HEK293 (cell line): Measurements from ENCODE around the gene CCDC167.

Experiments used
- CTCF ChIA-PET: fragments of 350-600 bp; formaldehyde crosslinking; extraction: SDS; loops from one replicate; lab custom pipeline; 2021; ENCODE audit warnings: antibody characterized with exemption; lab: Yijun Ruan, JAX
- POLR2A ChIA-PET: fragments of 300-600 bp; formaldehyde crosslinking; extraction: SDS; loops from one replicate; lab custom pipeline; 2020; ENCODE audit warnings: antibody characterized with exemption, inconsistent platforms; lab: Yijun Ruan, JAX
- H3K27ac ChIP-seq: fragments of 200-500 bp; sonication (Bioruptor generic); 2 replicates; pipeline ENCODE4 v1.5.1; 2014; ENCODE audit warnings: low read depth, low read length, control low read depth, inconsistent platforms; ENCODE audit errors: extremely low read depth
- H3K36me3 ChIP-seq, 2 experiments: fragments of 200-500 bp in 1 of 2; sonication (Bioruptor generic) in 1 of 2; 1 replicate in 1 of 2; 2 replicates in 1 of 2; pipeline ENCODE4 v1.5.1; 2014 to 2017; ENCODE audit warnings: inconsistent platforms in 2 of 2, low read length in 2 of 2; ENCODE audit not compliant: control insufficient read depth in 2 of 2, insufficient read depth in 1 of 2
- H3K4me1 ChIP-seq: fragments of 200-500 bp; sonication (Bioruptor generic); 2 replicates; pipeline ENCODE4 v1.5.1; 2014; ENCODE audit warnings: mild to moderate bottlenecking, low read length, inconsistent platforms; ENCODE audit not compliant: control insufficient read depth, insufficient read depth
- H3K4me3 ChIP-seq: 2 replicates; pipeline ENCODE4 v1.5.1; 2011; ENCODE audit warnings: low read depth, mild to moderate bottlenecking, control low read depth, low read length, moderate library complexity
- H3K9me3 ChIP-seq: fragments of 200-500 bp; sonication (Bioruptor generic); 2 replicates; pipeline ENCODE4 v1.5.1; 2014; ENCODE audit warnings: low read depth, low read length, inconsistent platforms; ENCODE audit not compliant: control insufficient read depth, insufficient read depth
- HOXA7 ChIP-seq: sonication (generic); formaldehyde crosslinking; IDR thresholded peaks from 2 replicates; pipeline ENCODE4 v1.8.1; 2022; ENCODE audit warnings: missing genetic modification reagents, borderline replicate concordance
- MZF1 ChIP-seq: fragments of 450-650 bp; formaldehyde crosslinking; IDR thresholded peaks from 2 replicates; pipeline ENCODE4 v1.5.1; 2017; ENCODE audit warnings: missing biosample characterization, missing genetic modification characterization, borderline replicate concordance
- ZIC2 ChIP-seq: fragments of 450-650 bp; formaldehyde crosslinking; IDR thresholded peaks from 2 replicates; pipeline ENCODE4 v1.5.1; 2016; ENCODE audit warnings: missing biosample characterization, missing genetic modification characterization
- ZNF133 ChIP-seq: fragments of 450-650 bp; formaldehyde crosslinking; IDR thresholded peaks from 2 replicates; pipeline ENCODE4 v1.5.1; 2016; ENCODE audit warnings: missing biosample characterization, missing genetic modification characterization
- ZNF140 ChIP-seq: fragments of 450-650 bp; formaldehyde crosslinking; IDR thresholded peaks from 2 replicates; pipeline ENCODE4 v1.5.1; 2016; ENCODE audit warnings: missing biosample characterization, missing genetic modification characterization
- ZNF23 ChIP-seq: fragments of 450-650 bp; formaldehyde crosslinking; IDR thresholded peaks from 2 replicates; pipeline ENCODE4 v1.5.1; 2016; ENCODE audit warnings: missing biosample characterization, missing genetic modification characterization, borderline replicate concordance
- ZNF324 ChIP-seq: fragments of 450-650 bp; formaldehyde crosslinking; IDR thresholded peaks from 2 replicates; pipeline ENCODE4 v1.5.1; 2016; ENCODE audit warnings: missing biosample characterization, missing genetic modification characterization
- ZNF366 ChIP-seq: fragments of 450-650 bp; formaldehyde crosslinking; conservative IDR thresholded peaks from 2 replicates; pipeline ENCODE4 v1.5.1; 2016; ENCODE audit warnings: missing biosample characterization, missing genetic modification characterization
- ZNF513 ChIP-seq: fragments of 450-650 bp; IDR thresholded peaks from 2 replicates; pipeline ENCODE4 v1.5.1; 2018; ENCODE audit warnings: missing biosample characterization, missing genetic modification characterization
- ZNF621 ChIP-seq: fragments of 450-650 bp; formaldehyde crosslinking; IDR thresholded peaks from 2 replicates; pipeline ENCODE4 v1.5.1; 2017; ENCODE audit warnings: missing biosample characterization, missing genetic modification characterization
- ZNF830 ChIP-seq: fragments of 450-650 bp; IDR thresholded peaks from 2 replicates; pipeline ENCODE4 v1.5.0; 2018; ENCODE audit warnings: missing biosample characterization, missing genetic modification characterization, low read depth, mild to moderate bottlenecking, moderate library complexity
- ZSCAN5A ChIP-seq: fragments of 450-650 bp; formaldehyde crosslinking; IDR thresholded peaks from 2 replicates; pipeline ENCODE4 v1.5.1; 2016; ENCODE audit warnings: missing biosample characterization, missing genetic modification characterization
- TF ChIP-seq, protein P1 (sequence below): fragments of 450-650 bp; formaldehyde crosslinking; IDR thresholded peaks from 2 replicates; pipeline ENCODE4 v1.5.1; 2016; ENCODE audit warnings: missing biosample characterization, missing genetic modification characterization
- TF ChIP-seq, protein P2 (sequence below): fragments of 450-650 bp; formaldehyde crosslinking; optimal IDR thresholded peaks from 2 replicates; pipeline ENCODE3; 2016; ENCODE audit warnings: missing biosample characterization, mild to moderate bottlenecking, missing genetic modification characterization
- TF ChIP-seq, protein P3 (sequence below): fragments of 450-650 bp; formaldehyde crosslinking; IDR thresholded peaks from 2 replicates; pipeline ENCODE4; 2016; ENCODE audit warnings: missing biosample characterization, missing genetic modification characterization
- TF ChIP-seq, protein P4 (sequence below): IDR thresholded peaks from 2 replicates; pipeline ENCODE4 v1.6.1; 2011; ENCODE audit warnings: mild to moderate bottlenecking, low read depth, low read length, borderline replicate concordance

The CCDC167 gene

GRCh38 chr6:37441651-37442050 is 58.0 kb downstream of the CCDC167 start (continued):
- TF ChIP-seq, protein P1, sequence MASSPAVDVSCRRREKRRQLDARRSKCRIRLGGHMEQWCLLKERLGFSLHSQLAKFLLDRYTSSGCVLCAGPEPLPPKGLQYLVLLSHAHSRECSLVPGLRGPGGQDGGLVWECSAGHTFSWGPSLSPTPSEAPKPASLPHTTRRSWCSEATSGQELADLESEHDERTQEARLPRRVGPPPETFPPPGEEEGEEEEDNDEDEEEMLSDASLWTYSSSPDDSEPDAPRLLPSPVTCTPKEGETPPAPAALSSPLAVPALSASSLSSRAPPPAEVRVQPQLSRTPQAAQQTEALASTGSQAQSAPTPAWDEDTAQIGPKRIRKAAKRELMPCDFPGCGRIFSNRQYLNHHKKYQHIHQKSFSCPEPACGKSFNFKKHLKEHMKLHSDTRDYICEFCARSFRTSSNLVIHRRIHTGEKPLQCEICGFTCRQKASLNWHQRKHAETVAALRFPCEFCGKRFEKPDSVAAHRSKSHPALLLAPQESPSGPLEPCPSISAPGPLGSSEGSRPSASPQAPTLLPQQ: no peak
- TF ChIP-seq HOXA7 (no peak), ZSCAN5A (tag by site-specific recombination) (no peak), ZNF140 (no peak), ZNF621 (no peak), ZNF830 (tag by site-specific recombination) (no peak), ZNF324 (no peak)
- TF ChIP-seq, protein P2, sequence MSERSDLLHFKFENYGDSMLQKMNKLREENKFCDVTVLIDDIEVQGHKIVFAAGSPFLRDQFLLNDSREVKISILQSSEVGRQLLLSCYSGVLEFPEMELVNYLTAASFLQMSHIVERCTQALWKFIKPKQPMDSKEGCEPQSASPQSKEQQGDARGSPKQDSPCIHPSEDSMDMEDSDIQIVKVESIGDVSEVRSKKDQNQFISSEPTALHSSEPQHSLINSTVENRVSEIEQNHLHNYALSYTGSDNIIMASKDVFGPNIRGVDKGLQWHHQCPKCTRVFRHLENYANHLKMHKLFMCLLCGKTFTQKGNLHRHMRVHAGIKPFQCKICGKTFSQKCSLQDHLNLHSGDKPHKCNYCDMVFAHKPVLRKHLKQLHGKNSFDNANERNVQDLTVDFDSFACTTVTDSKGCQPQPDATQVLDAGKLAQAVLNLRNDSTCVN (tag by site-specific recombination): no peak

DNA sequence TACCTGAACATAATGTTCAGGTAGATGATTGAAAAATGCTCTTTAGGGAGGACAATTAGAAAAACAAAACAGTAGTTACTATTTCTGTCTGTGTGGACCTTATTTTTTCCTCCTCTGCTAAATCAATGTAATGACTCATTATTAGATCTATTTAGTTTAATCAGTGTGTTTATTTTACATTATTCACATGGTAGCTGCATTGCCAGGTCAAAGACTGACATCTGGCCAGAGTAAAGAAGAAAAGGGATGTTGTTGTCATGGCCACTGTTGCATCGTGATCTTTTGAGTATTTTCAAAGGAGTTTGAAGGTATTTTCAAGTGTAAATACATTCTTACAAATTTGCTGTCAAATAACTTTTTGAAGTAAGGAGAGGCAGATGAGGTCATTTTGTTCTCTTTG is 60.8 kb downstream of the CCDC167 start:
- H3K4me3 ChIP-seq: no peak overlapping the region
- no peaks in the 10 kb centered on the region for H3K9me3 ChIP-seq
- H3K4me1 ChIP-seq: peaks cover 13% of the 10 kb centered on the region
- TF ChIP-seq ZIC2 (tag by site-specific recombination) (no peak), ZNF366 (tag by site-specific recombination) (no peak), MZF1 (no peak), ZNF133 (tag by site-specific recombination) (no peak), ZNF513 (no peak)
- TF ChIP-seq, protein P3, sequence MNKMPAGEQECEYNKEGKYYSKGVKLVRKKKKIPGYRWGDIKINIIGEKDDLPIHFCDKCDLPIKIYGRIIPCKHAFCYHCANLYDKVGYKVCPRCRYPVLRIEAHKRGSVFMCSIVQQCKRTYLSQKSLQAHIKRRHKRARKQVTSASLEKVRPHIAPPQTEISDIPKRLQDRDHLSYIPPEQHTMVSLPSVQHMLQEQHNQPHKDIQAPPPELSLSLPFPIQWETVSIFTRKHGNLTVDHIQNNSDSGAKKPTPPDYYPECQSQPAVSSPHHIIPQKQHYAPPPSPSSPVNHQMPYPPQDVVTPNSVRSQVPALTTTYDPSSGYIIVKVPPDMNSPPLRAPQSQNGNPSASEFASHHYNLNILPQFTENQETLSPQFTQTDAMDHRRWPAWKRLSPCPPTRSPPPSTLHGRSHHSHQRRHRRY: no peak
- TF ChIP-seq, protein P4, sequence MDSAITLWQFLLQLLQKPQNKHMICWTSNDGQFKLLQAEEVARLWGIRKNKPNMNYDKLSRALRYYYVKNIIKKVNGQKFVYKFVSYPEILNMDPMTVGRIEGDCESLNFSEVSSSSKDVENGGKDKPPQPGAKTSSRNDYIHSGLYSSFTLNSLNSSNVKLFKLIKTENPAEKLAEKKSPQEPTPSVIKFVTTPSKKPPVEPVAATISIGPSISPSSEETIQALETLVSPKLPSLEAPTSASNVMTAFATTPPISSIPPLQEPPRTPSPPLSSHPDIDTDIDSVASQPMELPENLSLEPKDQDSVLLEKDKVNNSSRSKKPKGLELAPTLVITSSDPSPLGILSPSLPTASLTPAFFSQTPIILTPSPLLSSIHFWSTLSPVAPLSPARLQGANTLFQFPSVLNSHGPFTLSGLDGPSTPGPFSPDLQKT: no peak
- TF ChIP-seq, all 188 proteins: peak for 0
- ChIA-PET CTCF (no interaction called here), POLR2A (no interaction called here)
- peaks cover 28 to 75% of the 10 kb centered on the region in 2 experiments for H3K36me3 ChIP-seq
- H3K27ac ChIP-seq: no peak overlapping the region

DNA sequence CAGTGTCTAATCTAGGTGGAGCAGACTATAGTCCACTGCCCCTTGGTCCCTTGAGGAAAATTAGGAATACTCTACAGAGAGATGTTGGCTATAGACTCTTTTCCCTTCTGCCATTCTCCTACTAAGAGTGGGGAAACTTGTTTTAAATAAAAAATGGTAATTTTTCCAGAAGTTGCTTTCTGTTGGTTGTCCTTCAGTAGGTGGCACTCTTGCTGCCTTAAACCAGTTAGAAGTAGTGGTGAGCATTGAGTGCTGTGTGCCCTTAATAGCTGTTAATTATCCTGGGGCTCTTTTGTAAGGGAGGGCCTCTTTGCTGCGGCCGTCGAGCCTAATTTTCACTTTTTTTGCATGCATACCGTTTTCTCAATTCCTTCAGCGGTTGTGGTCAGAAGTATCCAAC is 63.9 kb downstream of the CCDC167 start:
- ChIA-PET POLR2A (no interaction called here), CTCF (no interaction called here)
- Histone ChIP-seq H3K9me3 (no peaks in the 10 kb centered on the region), H3K4me1 (peaks cover 14% of the 10 kb centered on the region), H3K4me3 (no peak overlapping the region), H3K36me3 (peaks cover 20 to 54% of the 10 kb centered on the region in 2 experiments), H3K27ac (no peak overlapping the region)
- TF ChIP-seq ZNF23 (tag by site-specific recombination): no peak
